ENCODE measurements around the gene FTO. TPM values are rescaled to one million over a fixed set of nuclear protein-coding genes. Genes with fewer than 3 reads are reported as not detected.

The FTO gene
- total and polyA plus RNA-seq, 12 donors: 17.8 to 310 (median 156) TPM

DNA sequence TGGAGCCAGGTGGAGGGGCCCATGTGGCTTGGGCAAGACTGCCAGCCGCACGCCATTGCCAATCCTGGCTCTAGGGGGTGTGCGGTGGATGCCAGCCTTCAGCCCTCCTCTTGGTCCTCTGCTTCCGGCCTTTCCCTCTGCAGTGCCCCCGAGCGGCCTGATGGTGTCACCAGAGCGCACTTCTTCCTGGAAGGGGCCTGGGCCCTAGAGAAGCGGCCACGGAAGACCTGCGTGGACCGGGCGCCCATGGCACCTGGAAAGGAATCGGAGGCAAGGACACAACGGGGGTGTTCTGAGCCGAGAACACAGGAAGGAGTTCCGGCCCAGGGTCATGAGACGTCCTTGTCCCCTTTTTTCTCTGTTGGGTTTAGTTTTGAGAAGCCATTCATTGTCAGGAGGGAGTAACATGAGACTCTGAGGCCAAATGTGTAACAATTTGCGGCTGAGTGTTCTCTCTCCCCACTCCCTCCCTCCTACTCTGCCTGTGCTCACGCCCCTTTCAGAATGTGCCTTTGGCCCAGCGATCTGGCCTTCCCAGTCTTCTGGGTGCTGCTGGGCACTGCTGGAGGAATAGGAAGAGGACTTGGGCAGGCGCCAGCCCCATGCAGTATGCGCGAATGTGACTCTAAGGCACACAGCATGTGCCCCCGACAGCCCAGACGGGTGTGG is 489.8 kb downstream of the FTO start:
- peak overlapping the region in 1 of 4 donors; percentile 28 for H3K4me3 ChIP-seq
- intact Hi-C loops (cut with DNase I): no loop called here
- peak overlapping the region in 2 of 5 donors; percentile 2 to 71 for H3K27ac ChIP-seq

DNA sequence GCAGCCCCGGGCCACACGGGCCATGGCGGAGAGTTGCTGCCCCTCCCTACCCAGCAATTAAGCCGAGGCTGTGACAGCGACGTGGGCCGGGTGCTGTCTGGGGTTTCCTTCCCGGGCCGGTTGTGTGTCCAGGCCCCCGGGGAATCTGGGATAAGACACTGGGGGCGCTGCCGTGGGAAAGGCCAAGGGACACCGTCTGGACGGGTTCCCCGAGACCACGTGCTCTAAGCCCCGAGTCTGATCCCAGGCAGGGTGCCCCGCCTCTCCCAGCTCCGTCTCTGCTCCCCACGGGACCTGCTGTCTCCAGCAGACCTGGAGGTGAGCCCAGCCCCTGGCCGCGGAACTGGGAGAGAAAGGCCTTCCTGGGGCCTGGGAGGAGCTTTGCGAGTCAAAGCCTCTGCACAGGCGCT is 490.4 kb downstream of the FTO start:
- Histone ChIP-seq H3K4me3 (peak overlapping the region in 1 of 4 donors; percentile 28), H3K27me3 (no peaks in the 10 kb centered on the region), H3K27ac (peak overlapping the region in 2 of 5 donors; percentile 2 to 71), H3K36me3 (replicated peaks in 1 of 2) (no peaks in the 10 kb centered on the region), H3K9me3 (replicated peaks in 1 of 3) (no peaks in the 10 kb centered on the region), H3K4me1 (replicated peaks in 1 of 2) (no peaks in the 10 kb centered on the region)
- peak; percentile 10 to 55 (median 31) for DNase-seq
- intact Hi-C loops (cut with DNase I): no loop called here
- 58 to 67% (median 65%) methylated on average over 4 to 24 of the region's 24 CpGs for WGBS, 4 donors
- TF ChIP-seq POLR2A (IDR thresholded peaks at IDR 0.05): no peak
- TF ChIP-seq, protein P1, sequence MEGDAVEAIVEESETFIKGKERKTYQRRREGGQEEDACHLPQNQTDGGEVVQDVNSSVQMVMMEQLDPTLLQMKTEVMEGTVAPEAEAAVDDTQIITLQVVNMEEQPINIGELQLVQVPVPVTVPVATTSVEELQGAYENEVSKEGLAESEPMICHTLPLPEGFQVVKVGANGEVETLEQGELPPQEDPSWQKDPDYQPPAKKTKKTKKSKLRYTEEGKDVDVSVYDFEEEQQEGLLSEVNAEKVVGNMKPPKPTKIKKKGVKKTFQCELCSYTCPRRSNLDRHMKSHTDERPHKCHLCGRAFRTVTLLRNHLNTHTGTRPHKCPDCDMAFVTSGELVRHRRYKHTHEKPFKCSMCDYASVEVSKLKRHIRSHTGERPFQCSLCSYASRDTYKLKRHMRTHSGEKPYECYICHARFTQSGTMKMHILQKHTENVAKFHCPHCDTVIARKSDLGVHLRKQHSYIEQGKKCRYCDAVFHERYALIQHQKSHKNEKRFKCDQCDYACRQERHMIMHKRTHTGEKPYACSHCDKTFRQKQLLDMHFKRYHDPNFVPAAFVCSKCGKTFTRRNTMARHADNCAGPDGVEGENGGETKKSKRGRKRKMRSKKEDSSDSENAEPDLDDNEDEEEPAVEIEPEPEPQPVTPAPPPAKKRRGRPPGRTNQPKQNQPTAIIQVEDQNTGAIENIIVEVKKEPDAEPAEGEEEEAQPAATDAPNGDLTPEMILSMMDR (IDR thresholded peaks at IDR 0.05): no peak

More for the DNA sequence above, 489.8 kb downstream of the FTO start:
- H3K4me1 ChIP-seq (replicated peaks in 1 of 2): no peaks in the 10 kb centered on the region
- no peaks in the 10 kb centered on the region for H3K36me3 ChIP-seq (replicated peaks in 1 of 2)
- 22 to 36% (median 31%) methylated on average over 7 to 25 of the region's 25 CpGs for WGBS, 4 donors
- H3K9me3 ChIP-seq (replicated peaks in 1 of 3): no peaks in the 10 kb centered on the region
- DNase-seq: peak; percentile 61 to 85 (median 73)
- TF ChIP-seq, protein P1 (IDR thresholded peaks at IDR 0.05): peak; percentile 55 to 83 (median 72)
- TF ChIP-seq POLR2A (IDR thresholded peaks at IDR 0.05): no peak
- no peaks in the 10 kb centered on the region for H3K27me3 ChIP-seq

DNA sequence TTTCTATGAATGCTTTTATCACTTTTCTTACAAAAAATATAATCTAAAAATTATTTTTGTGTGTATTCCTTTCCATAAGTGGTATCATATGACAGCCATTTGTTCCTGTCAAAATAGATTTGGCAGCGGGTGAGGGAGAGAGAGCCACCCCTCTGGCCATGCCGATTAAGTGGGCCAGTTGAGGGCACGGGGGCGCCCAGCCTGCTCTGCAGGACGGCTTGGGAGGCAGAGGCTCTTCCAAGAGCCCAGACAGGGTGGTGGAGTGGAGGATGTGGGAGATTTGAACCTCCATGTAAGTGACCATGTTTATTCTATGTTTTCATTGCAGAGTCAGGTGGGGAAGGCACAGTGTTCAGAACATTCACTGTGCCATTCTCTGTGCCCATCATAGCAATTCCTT is 493.8 kb downstream of the FTO start:
- intact Hi-C loops (cut with DNase I): no loop called here
- WGBS, 4 donors: 71 to 76% (median 74%) methylated on average over 5 of the region's 5 CpGs
- H3K4me3 ChIP-seq: no peak overlapping the region
- no peaks in the 10 kb centered on the region for H3K36me3 ChIP-seq (replicated peaks in 1 of 2)
- H3K9me3 ChIP-seq (replicated peaks in 1 of 3): no peaks in the 10 kb centered on the region
- H3K27me3 ChIP-seq: no peaks in the 10 kb centered on the region
- TF ChIP-seq POLR2A (IDR thresholded peaks at IDR 0.05): no peak
- TF ChIP-seq, protein P1 (IDR thresholded peaks at IDR 0.05): no peak
- DNase-seq: no peak
- no peaks in the 10 kb centered on the region for H3K4me1 ChIP-seq (replicated peaks in 1 of 2)
- no peak overlapping the region for H3K27ac ChIP-seq

DNA sequence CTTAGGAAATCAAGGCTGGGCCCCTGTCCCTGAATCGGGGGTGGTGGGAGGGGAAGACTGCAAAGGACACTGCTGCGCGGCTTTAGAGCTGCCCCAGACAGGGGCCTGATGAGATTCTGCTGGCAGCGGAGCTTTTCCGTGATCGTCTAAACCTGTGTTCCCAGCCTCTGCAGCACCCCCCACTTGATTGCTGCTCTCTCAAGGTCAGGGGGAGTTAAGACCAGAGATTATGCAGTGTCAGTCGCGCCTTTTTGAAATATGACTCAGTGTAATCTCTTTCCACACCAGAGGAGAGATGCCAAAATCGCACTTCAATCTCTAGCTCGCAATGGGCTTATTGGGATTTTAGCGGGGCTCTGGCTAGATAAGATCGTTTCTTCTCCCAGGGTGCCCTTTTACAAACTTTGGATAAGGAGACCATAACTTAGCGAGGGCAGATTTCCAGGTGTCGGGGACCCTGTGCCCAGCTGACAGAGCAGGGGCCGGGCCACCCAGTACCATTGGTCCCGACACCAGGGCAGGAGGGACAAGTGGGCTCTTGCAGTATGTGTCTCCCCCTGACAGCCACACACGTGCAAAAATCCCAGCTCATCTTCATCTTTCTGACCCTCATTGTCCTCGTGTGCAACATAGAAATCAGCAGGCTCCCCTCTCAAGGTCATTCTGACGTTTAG is 495.7 kb downstream of the FTO start:
- DNase-seq: no peak
- TF ChIP-seq, protein P1 (IDR thresholded peaks at IDR 0.05): no peak
- no peak for TF ChIP-seq POLR2A (IDR thresholded peaks at IDR 0.05)
- intact Hi-C loops (cut with DNase I): no loop called here
- WGBS, 4 donors: 55 to 62% (median 57%) methylated on average over 17 to 19 of the region's 19 CpGs
- Histone ChIP-seq H3K36me3 (replicated peaks in 1 of 2) (no peaks in the 10 kb centered on the region), H3K9me3 (replicated peaks in 1 of 3) (no peaks in the 10 kb centered on the region), H3K4me3 (no peak overlapping the region), H3K4me1 (replicated peaks in 1 of 2) (no peaks in the 10 kb centered on the region), H3K27ac (no peak overlapping the region), H3K27me3 (no peaks in the 10 kb centered on the region)

Data from adrenal gland (tissue), 12 donors.